Heart right ventricle (tissue), 16 donors: ENCODE results near the gene SPATA7. TPM values are rescaled to one million over a fixed set of nuclear protein-coding genes. Genes with fewer than 3 reads are reported as not detected.

Experiments
- ATAC-seq, 8 donors: fragments of 200-7000 bp; cut with Tn5 transposase; one replicate each; pipeline ENCODE4 v1.9.1; 2020; ENCODE audit warnings: mild to moderate bottlenecking in 8 of 8, moderate library complexity in 8 of 8, moderate number of reproducible peaks in 1 of 8
- DNase-seq, 2 donors: peaks; one replicate each; pipeline ENCODE4 v3.0.0-alpha.2; 2020
- H3K27ac ChIP-seq, 10 donors: fragments of 200-600 bp; sonication (generic) in 2 of 10; one replicate each; pipeline versions ENCODE4 v1.5.0 to v1.8.0; 2020 to 2022; ENCODE audit warnings: mild to moderate bottlenecking in 3 of 10
- H3K27me3 ChIP-seq, 7 donors: fragments of 200-600 bp; one replicate each; pipeline ENCODE4 v1.8.0; 2021 to 2022; ENCODE audit warnings: mild to moderate bottlenecking in 2 of 7
- H3K36me3 ChIP-seq, 9 donors: fragments of 200-600 bp; sonication (generic) in 1 of 9; one replicate each; pipeline versions ENCODE4 v1.5.0 to v1.8.0; 2020 to 2022; ENCODE audit warnings: mild to moderate bottlenecking in 2 of 9
- H3K4me1 ChIP-seq, 9 donors: fragments of 200-600 bp; sonication (generic) in 1 of 9; one replicate each; pipeline versions ENCODE4 v1.5.0 to v1.8.0; 2020 to 2022; ENCODE audit warnings: mild to moderate bottlenecking in 4 of 9
- H3K4me3 ChIP-seq, 10 donors: fragments of 200-600 bp; sonication (generic) in 2 of 10; one replicate each; pipeline versions ENCODE4 v1.5.0 to v1.8.0; 2020 to 2022; ENCODE audit warnings: mild to moderate bottlenecking in 7 of 10, moderate library complexity in 2 of 10
- H3K9me3 ChIP-seq, 11 donors: fragments of 200-600 bp in 10 of 11; sonication (generic) in 2 of 11; one replicate each; pipeline versions ENCODE4 v1.5.0 to v1.8.0; 2013 to 2022; ENCODE audit warnings: mild to moderate bottlenecking in 2 of 11, control low read depth in 1 of 11, moderate library complexity in 1 of 11
- CTCF ChIP-seq, 9 donors: fragments of 200-600 bp; sonication (generic) in 2 of 9; IDR thresholded peaks; one replicate each; pipeline versions ENCODE4 v1.5.0 to v1.8.0; 2021 to 2022; ENCODE audit warnings: antibody characterized with exemption in 9 of 9, mild to moderate bottlenecking in 5 of 9, moderate library complexity in 1 of 9
- WGBS, 2 donors: extraction: QIAGEN DNeasy Blood & Tissue Kit; methylation state at CpG; one replicate each; pipeline ENCODE4 v1.1.7; 2013; ENCODE audit warnings: inconsistent platforms in 1 of 2; 5-methylcytosine and 5-hydroxymethylcytosine counted together
- intact Hi-C, 10 donors: fragments of 100-400 bp; cut with DNase I; formaldehyde crosslinking; loops; one replicate each; pipeline versions ENCODE4 v1.11.1 to v1.14.2; 2022
- polyA plus RNA-seq, 2 donors: library from polyadenylated mRNA; stranded (reverse); fragments of 200-250 nt; gene quantifications; one replicate each; pipeline ENCODE4 v1.2.3, GENCODE V29; 2013
- total RNA-seq, 10 donors: library from RNA; stranded (reverse); fragmentation: NEBNext Ultra II Directional in 3 of 10; extraction: Animal tissue kit (Norgen Biotek cat#: 25700) in 3 of 10; gene quantifications; one replicate each; pipeline versions ENCODE4 v1.2.1 to v1.2.4, GENCODE V29; 2021 to 2023
- donor health status: Arrhythmogenic right ventricular cardiomyopathy.
- donor health status: ischemic (EF 13 %, LVEDD 7.1; RV severe dilation, severe dysfunction).
- donor health status: healthy with polysubstance abuse.
- donor health status: DM: no; HTN: yes; CAD: no.
- donor health status: DM: no; HTN: no; CAD: no.
- donor health status: ischemic (EF 25% LVEDD 6.9; RV normal size, moderate dysfunction).
- donor health status: ischemic (EF 25% LVEDD 5.7; RV mildly dilated, moderate dysfunction).
- donor health status: healthy.
- donor health status: DM: yes; HTN: yes; CAD: no.
- donor health status: Ischemic cardiomyopathy.
- donor health status: ischemic (EF 35%, LVEDD 5.7; RV mildly dilated, moderate dysfunction).
- donor health status: nonischemic (EF 11% LVEDD 7.7; RV severe dilation, severe dysfunction).
- donor health status: DM: yes; HTN: yes; CAD: no.
- donor health status: PGD.
- donor health status: ischemic (EF 29% LVEDD 5.4; RV normal size, mild dysfunction).
- donor health status: nonischemic (EF 23%, LVEDD 6.1; RV moderate dilation, normal function).

SPATA7 gene
- total and polyA plus RNA-seq, 12 donors: 3.1 to 14.7 (median 8.4) TPM

- 51 to 67% methylated on average over 6 of the region's 6 CpGs for WGBS, 2 donors
- Histone ChIP-seq H3K4me1 (peaks cover 0 to 39% (median 13%) of the 10 kb centered on the region in 9 donors), H3K27ac (peak overlapping the region in 3 of 10 donors; percentile 0 to 56 (median 3)), H3K4me3 (no peak overlapping the region), H3K9me3 (no peaks in the 10 kb centered on the region), H3K36me3 (peaks cover 4 to 100% (median 27%) of the 10 kb centered on the region in 9 donors), H3K27me3 (no peaks in the 10 kb centered on the region)
- intact Hi-C loops: no loop called here
- no peak for TF ChIP-seq CTCF (IDR thresholded peaks at IDR 0.05)
- ATAC-seq (peak; percentile 39 to 83 (median 74)), DNase-seq (peak in 1 of 2 donors; percentile 55)
Measured at GRCh38 chr14:88477513-88478250, 92.2 kb downstream of the SPATA7 start.

GRCh38 chr14:88478931-88479330, 93.5 kb downstream of the SPATA7 start:
- H3K27me3 ChIP-seq: no peaks in the 10 kb centered on the region
- H3K27ac ChIP-seq: no peak overlapping the region
- ATAC-seq (peak in 2 of 8 donors; percentile 6 to 17), DNase-seq (no peak)
- no peak for TF ChIP-seq CTCF (IDR thresholded peaks at IDR 0.05)
- no peak overlapping the region for H3K4me3 ChIP-seq
- intact Hi-C loops: no loop called here
- H3K9me3 ChIP-seq: no peaks in the 10 kb centered on the region
- peaks cover 0 to 39% (median 13%) of the 10 kb centered on the region in 9 donors for H3K4me1 ChIP-seq
- WGBS, 2 donors: 95 to 97% methylated on average over 32 to 36 of the region's 36 CpGs
- H3K36me3 ChIP-seq: peaks cover 4 to 99% (median 27%) of the 10 kb centered on the region in 9 donors

- WGBS, 2 donors: 88 to 91% methylated on average over 40 of the region's 40 CpGs
- ATAC-seq: peak in 1 of 8 donors; percentile 32
Measured at GRCh38 chr14:88479574-88479987, 94.1 kb downstream of the SPATA7 start.

GRCh38 chr14:88481059-88481458, 95.6 kb downstream of the SPATA7 start:
- intact Hi-C loops: no loop called here
- peaks cover 4 to 99% (median 29%) of the 10 kb centered on the region in 9 donors for H3K36me3 ChIP-seq
- ATAC-seq (no peak), DNase-seq (no peak)
- whole genome bisulfite sequencing, 2 donors: 82 to 91% methylated on average over 2 of the region's 2 CpGs
- H3K9me3 ChIP-seq: no peaks in the 10 kb centered on the region
- H3K4me1 ChIP-seq: peaks cover 0 to 39% (median 13%) of the 10 kb centered on the region in 9 donors
- no peak overlapping the region for H3K4me3 ChIP-seq
- TF ChIP-seq CTCF (IDR thresholded peaks at IDR 0.05): no peak
- H3K27ac ChIP-seq: no peak overlapping the region
- H3K27me3 ChIP-seq: no peaks in the 10 kb centered on the region

More at GRCh38 chr14:88479574-88479987, 94.1 kb downstream of the SPATA7 start:
- H3K36me3 ChIP-seq: peaks cover 4 to 99% (median 33%) of the 10 kb centered on the region in 9 donors
- no peak overlapping the region for H3K4me3 ChIP-seq
- H3K4me1 ChIP-seq: peaks cover 0 to 39% (median 13%) of the 10 kb centered on the region in 9 donors
- no peaks in the 10 kb centered on the region for H3K27me3 ChIP-seq
- no peak for TF ChIP-seq CTCF (IDR thresholded peaks at IDR 0.05)
- no peaks in the 10 kb centered on the region for H3K9me3 ChIP-seq
- no peak overlapping the region for H3K27ac ChIP-seq
- intact Hi-C loops: no loop called here
- no peak for DNase-seq
